CD4-positive, alpha-beta T cell (primary cell): Measurements from ENCODE around the gene ELL2. TPM values are rescaled to one million over a fixed set of nuclear protein-coding genes. Genes with fewer than 3 reads are reported as not detected.

Experiments
- ATAC-seq: fragments of 200-7000 bp; cut with Tn5 transposase; one replicate; pipeline ENCODE4 v1.10.0; 2022; ENCODE audit warnings: mild to moderate bottlenecking; ENCODE audit not compliant: poor library complexity
- CTCF ChIA-PET: fragments of 350-600 bp; sonication (Branson Sonifier 250); formaldehyde crosslinking; loops from one replicate; lab custom pipeline; 2021; ENCODE audit warnings: antibody characterized with exemption, inconsistent platforms; lab: Charles Lee
- POLR2A ChIA-PET: fragments of 350-600 bp; sonication (Branson Sonifier 250); formaldehyde crosslinking; loops from one replicate; lab custom pipeline; 2021; ENCODE audit warnings: antibody characterized with exemption, inconsistent platforms; lab: Charles Lee
- DNase-seq, 14 experiments: peaks; one replicate each; pipeline ENCODE4 v3.0.0-alpha.2; 2013 to 2020; ENCODE audit warnings: mixed read lengths in 2 of 14
- H3K27ac ChIP-seq, 2 donors: one replicate each; pipeline versions ENCODE4 v1.5.1 to v1.7.0; 2013; ENCODE audit warnings: low read length in 2 of 2, low read depth in 1 of 2, mild to moderate bottlenecking in 1 of 2
- H3K27me3 ChIP-seq, 2 experiments: 1 replicate in 1 of 2; 2 replicates in 1 of 2; pipeline versions ENCODE4 v1.6.1 to v1.7.0; 2013; ENCODE audit warnings: low read length in 2 of 2, control low read depth in 1 of 2, mild to moderate bottlenecking in 1 of 2, moderate library complexity in 1 of 2; ENCODE audit not compliant: insufficient read depth in 2 of 2, control insufficient read depth in 1 of 2
- H3K36me3 ChIP-seq: one replicate; pipeline ENCODE4 v1.6.1; 2013; ENCODE audit warnings: low read length, control low read depth; ENCODE audit not compliant: insufficient read depth
- H3K4me1 ChIP-seq: one replicate; pipeline ENCODE4 v1.6.1; 2013; ENCODE audit warnings: low read length, control low read depth; ENCODE audit not compliant: insufficient read depth
- H3K4me3 ChIP-seq: one replicate; pipeline ENCODE4 v1.5.1; 2013; ENCODE audit warnings: mild to moderate bottlenecking, low read length, moderate library complexity
- H3K9me3 ChIP-seq, 2 experiments: 1 replicate in 1 of 2; 2 replicates in 1 of 2; pipeline versions ENCODE4 v1.6.1 to v1.7.0; 2013; ENCODE audit warnings: low read length in 2 of 2, mild to moderate bottlenecking in 2 of 2, control low read depth in 1 of 2, moderate library complexity in 1 of 2; ENCODE audit not compliant: control insufficient read depth in 1 of 2, insufficient read depth in 1 of 2
- H3K27ac Mint-ChIP-seq: one replicate; pipeline ENCODE4 v1.8.0; 2020; ENCODE audit warnings: mixed read lengths
- H3K27me3 Mint-ChIP-seq: one replicate; pipeline ENCODE4 v1.8.0; 2021; ENCODE audit warnings: mixed read lengths
- H3K36me3 Mint-ChIP-seq: one replicate; pipeline ENCODE4 v1.8.0; 2021; ENCODE audit warnings: low read depth, mixed read lengths
- H3K4me1 Mint-ChIP-seq: one replicate; pipeline ENCODE4 v1.8.0; 2021; ENCODE audit warnings: low read depth, mixed read lengths
- H3K4me3 Mint-ChIP-seq: one replicate; pipeline ENCODE4 v1.8.0; 2020; ENCODE audit warnings: mild to moderate bottlenecking, mixed read lengths
- H3K9me3 Mint-ChIP-seq: one replicate; pipeline ENCODE4 v1.8.0; 2020; ENCODE audit warnings: mixed read lengths
- intact Hi-C, 2 experiments: fragments of 100-400 bp; cut with DNase I in 1 of 2; cut with micrococcal nuclease in 1 of 2; formaldehyde crosslinking; loops; one replicate each; pipeline versions ENCODE4 v1.15.1 to v1.9.0; 2023 to 2025; cut with DNase I, micrococcal nuclease
- total RNA-seq, 174 experiments: library from RNA in 2 of 174; stranded (reverse) in 2 of 174; gene quantifications; one replicate each; pipeline ENCODE4 v1.2.3 and lab custom pipeline; 2021 to 2026
- TF ChIP-seq, protein P1 (sequence below): fragments of 200-600 bp; IDR thresholded peaks from one replicate; pipeline ENCODE4 v1.8.0; 2022; ENCODE audit warnings: antibody characterized with exemption, mild to moderate bottlenecking

ELL2 gene
- total RNA-seq, 2 experiments from 2014 or later, result 93.5 to 98.1 TPM

DNA sequence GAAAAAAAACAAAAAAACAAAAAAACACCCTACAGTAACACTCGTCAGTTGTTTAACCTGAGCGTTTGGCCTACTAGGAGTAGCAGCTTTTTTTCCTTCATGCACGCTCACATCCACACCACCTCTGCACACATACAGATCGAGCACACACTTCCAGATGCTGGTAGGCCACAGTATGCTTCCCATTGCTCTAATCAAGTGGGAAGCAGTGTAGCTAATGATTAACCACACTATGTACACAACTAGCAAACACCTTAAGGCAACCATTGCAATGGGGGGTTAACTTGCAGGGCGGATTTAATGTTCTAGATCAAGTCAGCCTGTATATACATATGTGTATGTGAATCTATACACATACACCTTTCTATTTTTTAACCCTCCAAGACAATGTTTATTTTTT is 73.7 kb downstream of the ELL2 start:
- CTCF ChIA-PET, result no interaction called here

DNA sequence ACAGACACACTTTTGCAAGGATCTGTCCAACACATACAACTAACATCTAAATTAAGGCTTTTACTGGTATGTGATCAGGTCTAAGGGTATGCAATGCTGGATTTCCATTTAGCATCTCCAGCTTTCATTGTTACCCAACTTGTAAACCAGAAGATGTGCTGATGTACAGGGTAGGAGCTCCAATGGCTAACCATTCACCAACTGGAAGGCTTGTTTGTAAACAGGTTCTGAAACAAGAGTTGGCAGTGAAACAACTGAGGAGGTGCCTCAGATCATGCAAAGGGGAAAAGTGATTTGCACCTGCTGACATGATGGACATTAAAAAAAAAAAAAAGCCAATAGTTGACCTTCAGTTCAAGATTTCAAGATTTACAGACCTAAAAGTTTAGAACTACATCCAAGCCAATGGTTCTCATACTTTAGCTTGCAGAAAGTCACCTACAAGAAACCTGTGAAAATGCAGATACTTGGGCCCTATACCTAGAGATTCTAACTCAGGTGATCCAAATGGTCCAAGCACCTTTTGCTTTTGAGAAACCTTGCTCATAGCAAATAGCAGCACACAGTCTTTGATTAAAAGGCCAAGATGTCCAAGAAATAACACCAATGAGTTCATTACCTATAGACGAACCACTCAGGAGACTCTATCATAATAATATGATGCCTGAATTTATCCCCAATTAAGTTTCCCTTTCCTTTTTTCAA is 75.2 kb downstream of the ELL2 start:
- H3K4me1 Mint-ChIP-seq, result no peaks in the 10 kb centered on the region
- H3K27me3 ChIP-seq, result no peaks in the 10 kb centered on the region
- intact Hi-C loops, result no loop called here
- no peak for DNase-seq
- H3K27ac ChIP-seq, result no peak overlapping the region
- H3K4me3 Mint-ChIP-seq, result no peak overlapping the region
- no peaks in the 10 kb centered on the region for H3K27me3 Mint-ChIP-seq
- ChIA-PET POLR2A (no interaction called here), CTCF (no interaction called here)
- TF ChIP-seq, protein P1, sequence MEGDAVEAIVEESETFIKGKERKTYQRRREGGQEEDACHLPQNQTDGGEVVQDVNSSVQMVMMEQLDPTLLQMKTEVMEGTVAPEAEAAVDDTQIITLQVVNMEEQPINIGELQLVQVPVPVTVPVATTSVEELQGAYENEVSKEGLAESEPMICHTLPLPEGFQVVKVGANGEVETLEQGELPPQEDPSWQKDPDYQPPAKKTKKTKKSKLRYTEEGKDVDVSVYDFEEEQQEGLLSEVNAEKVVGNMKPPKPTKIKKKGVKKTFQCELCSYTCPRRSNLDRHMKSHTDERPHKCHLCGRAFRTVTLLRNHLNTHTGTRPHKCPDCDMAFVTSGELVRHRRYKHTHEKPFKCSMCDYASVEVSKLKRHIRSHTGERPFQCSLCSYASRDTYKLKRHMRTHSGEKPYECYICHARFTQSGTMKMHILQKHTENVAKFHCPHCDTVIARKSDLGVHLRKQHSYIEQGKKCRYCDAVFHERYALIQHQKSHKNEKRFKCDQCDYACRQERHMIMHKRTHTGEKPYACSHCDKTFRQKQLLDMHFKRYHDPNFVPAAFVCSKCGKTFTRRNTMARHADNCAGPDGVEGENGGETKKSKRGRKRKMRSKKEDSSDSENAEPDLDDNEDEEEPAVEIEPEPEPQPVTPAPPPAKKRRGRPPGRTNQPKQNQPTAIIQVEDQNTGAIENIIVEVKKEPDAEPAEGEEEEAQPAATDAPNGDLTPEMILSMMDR, result no peak
- no peak overlapping the region for H3K27ac Mint-ChIP-seq
- no peak overlapping the region for H3K4me3 ChIP-seq
- H3K4me1 ChIP-seq, result no peaks in the 10 kb centered on the region
- H3K36me3 ChIP-seq, result no peaks in the 10 kb centered on the region
- no peak for ATAC-seq
- no peaks in the 10 kb centered on the region for H3K9me3 ChIP-seq
- H3K9me3 Mint-ChIP-seq, result no peaks in the 10 kb centered on the region
- H3K36me3 Mint-ChIP-seq, result peaks cover 10% of the 10 kb centered on the region

More for the DNA sequence above, 73.7 kb downstream of the ELL2 start:
- peaks cover 16% of the 10 kb centered on the region for H3K36me3 Mint-ChIP-seq
- POLR2A ChIA-PET, result no interaction called here
- ATAC-seq (no peak), DNase-seq (no peak)
- H3K9me3 Mint-ChIP-seq, result no peaks in the 10 kb centered on the region
- no peak overlapping the region for H3K4me3 Mint-ChIP-seq
- H3K4me3 ChIP-seq, result no peak overlapping the region
- no peaks in the 10 kb centered on the region for H3K9me3 ChIP-seq
- no peaks in the 10 kb centered on the region for H3K4me1 ChIP-seq
- TF ChIP-seq, protein P1, result no peak
- no peak overlapping the region for H3K27ac Mint-ChIP-seq
- H3K27me3 Mint-ChIP-seq, result no peaks in the 10 kb centered on the region
- H3K27ac ChIP-seq, result no peak overlapping the region
- intact Hi-C loops, result no loop called here
- H3K27me3 ChIP-seq, result no peaks in the 10 kb centered on the region
- H3K36me3 ChIP-seq, result no peaks in the 10 kb centered on the region
- H3K4me1 Mint-ChIP-seq, result no peaks in the 10 kb centered on the region

DNA sequence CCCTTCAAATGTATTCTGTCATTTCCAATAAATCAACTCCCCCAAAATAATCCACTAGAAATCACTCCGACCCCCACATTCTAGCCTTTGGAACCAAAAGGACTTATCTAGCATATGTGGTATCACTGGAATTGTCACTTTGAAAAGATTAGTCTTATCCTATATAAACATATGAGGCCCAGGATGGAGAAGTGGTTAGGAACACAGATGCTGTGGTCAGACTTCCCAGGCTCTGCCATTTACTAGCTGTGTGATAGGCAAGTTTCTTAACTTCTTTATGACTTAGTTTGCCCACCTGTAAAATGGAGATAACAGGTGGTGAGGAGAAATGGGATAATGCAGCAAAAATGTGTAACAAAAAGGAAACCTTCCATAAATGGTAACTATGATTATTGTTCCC is 77.1 kb downstream of the ELL2 start:
- H3K27me3 ChIP-seq, result no peaks in the 10 kb centered on the region
- DNase-seq (no peak), ATAC-seq (no peak)
- H3K9me3 ChIP-seq, result no peaks in the 10 kb centered on the region
- intact Hi-C loops, result no loop called here
- H3K4me3 ChIP-seq, result no peak overlapping the region
- CTCF ChIA-PET, result interaction anchor here (1.4 kb wide), 1 partner anchor 8 kb away, joined by 3 read pairs; no protein-coding TSS in a partner anchor
- no peak overlapping the region for H3K27ac Mint-ChIP-seq
- no peaks in the 10 kb centered on the region for H3K36me3 ChIP-seq
- H3K4me1 ChIP-seq, result no peaks in the 10 kb centered on the region
- H3K4me3 Mint-ChIP-seq, result no peak overlapping the region
- POLR2A ChIA-PET, result no interaction called here
- H3K4me1 Mint-ChIP-seq, result no peaks in the 10 kb centered on the region
- TF ChIP-seq, protein P1, result no peak
- no peak overlapping the region for H3K27ac ChIP-seq
- H3K36me3 Mint-ChIP-seq, result peaks cover 7% of the 10 kb centered on the region
- no peaks in the 10 kb centered on the region for H3K27me3 Mint-ChIP-seq
- H3K9me3 Mint-ChIP-seq, result no peaks in the 10 kb centered on the region
